Measurements from ENCODE around the gene PRKAG2.
"Not testable (repeated sequence)": the region's sequence is repeated elsewhere in the genome, so short reads cannot be mapped to it uniquely, and the experiment has no call there.

Gene PRKAG2

DNA sequence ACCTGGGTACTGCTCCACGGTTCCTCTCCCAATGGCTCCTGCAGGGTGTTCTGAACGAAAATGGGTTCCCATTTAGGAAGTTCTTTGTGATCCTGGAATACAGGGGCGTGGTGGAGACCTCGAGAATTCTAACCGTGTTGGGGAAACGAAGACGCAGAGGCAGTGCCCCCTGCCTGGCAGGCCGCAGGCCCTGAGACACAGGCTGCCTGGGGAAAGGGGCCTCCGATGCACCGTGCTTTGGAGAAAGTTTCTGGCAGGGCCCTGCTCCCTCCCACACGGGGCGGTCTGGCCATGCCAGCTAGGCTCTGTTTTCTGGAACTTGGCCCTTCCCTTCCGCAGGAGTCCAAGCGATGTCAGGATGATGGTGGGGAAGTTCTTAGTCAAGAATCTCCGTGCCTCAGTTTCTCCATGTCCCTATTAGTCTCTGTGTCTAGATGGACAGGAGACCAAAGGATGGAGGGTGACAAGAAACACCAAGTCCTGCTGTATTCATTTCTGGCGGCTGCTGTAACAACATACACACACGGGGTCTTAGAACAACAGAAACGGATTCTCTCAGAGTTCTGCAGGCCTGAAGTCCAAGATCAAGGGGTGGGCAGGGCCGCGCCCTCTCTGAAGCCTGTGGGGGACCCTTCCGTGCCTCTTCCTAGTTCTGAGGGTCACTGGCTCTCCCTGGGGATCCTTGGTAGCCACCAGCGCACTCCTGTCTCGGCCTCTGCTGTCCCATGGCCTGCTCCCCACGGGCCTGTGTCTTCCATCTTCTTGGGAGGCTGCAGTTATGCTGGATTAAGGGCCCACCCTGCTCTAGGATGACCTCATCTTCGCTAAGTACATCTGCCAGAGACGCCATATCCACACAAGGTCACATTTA lies 27.7 kb downstream of the PRKAG2 start:
- no peak for DNase-seq

DNA sequence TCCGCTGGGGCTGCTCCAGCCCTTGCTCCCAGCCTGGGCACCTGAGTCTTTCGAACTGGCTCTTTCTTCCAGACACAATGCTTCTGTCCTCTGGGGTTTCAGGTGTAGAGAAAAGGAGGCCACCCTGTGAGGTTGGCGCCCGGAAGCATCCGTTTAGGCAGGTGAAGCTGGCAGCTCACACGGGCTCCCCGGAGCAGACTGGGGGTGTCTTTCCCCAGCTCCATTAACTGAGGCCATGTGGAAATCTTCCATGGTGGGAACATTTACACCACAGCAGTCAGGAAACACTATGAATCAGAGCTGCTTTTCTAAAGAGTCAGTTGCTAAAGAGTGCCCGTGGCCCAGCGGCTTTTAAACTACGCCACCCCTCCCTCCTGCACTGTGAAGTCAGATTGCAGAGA lies 29.2 kb downstream of the PRKAG2 start:
- DNase-seq, result no peak

GRCh38 chr7:151847136-151847535 lies 29.8 kb downstream of the PRKAG2 start:
- no peak for DNase-seq

GRCh38 chr7:151845412-151846205 lies 31.3 kb downstream of the PRKAG2 start:
- DNase-seq, result no peak

DNA sequence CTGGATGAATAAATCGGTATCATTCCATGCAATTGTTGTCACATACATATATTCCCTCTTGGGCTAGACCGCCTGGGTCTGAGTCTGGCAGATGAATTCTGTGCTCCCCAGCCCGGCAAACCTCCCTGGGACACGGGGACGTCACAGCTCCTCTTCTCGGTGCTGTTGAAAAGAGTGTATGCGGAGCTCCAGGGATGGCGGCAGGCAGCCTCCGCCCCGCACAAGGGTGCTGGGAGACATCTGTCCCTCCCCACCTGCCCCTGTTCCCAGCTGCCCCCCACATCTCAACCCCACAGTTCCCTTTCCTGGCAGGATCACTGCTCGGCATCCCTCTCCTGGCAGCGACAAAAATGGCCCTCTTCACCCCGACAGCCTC lies 32.1 kb downstream of the PRKAG2 start:
- no peak for DNase-seq

- no peak for DNase-seq
These were observed 32.7 kb downstream of the PRKAG2 start for GRCh38 chr7:151844071-151844824.

DNA sequence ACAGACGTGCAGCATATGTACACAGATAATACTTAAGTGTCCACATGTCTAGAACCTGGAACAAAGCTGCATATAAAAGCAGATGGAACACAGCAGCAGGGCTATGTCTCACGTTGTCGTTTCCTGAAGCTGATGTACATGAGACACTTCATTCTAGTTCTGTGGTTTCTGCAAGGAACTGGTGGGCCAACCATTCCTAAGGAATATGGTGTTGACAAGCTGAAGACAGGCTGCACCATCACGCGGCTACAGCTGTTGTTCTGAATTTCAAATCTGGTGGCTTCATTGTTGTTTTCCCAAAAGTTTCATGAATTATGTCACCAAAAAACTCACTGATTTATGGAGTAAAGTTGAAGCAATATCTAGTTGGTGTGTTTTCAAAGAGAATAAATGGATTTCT lies 33.7 kb downstream of the PRKAG2 start:
- no peak for DNase-seq

GRCh38 chr7:151841395-151842051 lies 35.4 kb downstream of the PRKAG2 start:
- DNase-seq, result not testable (repeated sequence)

- no peak for DNase-seq
These were observed 36.6 kb downstream of the PRKAG2 start for GRCh38 chr7:151840088-151840910.

DNA sequence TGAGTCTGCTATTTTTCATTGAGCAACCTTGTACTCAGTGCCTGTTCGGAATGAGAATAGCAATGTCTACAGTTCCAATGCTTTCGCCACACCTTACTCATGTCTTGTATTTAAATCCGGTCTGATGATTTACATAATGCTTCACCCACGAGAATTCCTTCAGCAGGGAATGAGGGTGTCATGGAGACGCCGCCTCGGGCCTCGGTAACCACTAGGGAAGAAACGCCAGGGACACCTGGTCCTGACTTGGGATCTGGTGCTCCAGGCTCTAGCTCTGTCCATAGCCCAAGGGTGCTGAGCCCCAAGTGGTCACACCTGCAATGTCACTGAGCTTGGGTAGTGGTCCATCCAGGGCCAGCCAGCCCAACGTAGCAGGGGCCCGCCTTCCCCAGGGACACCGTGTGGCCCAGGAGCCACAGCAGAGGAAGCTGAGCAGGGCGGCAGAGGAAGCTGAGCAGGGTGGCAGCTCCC lies 37.4 kb downstream of the PRKAG2 start:
- DNase-seq, result peak; percentile 26 to 31

- peak; percentile 51 to 59 for DNase-seq
These were observed 38.0 kb downstream of the PRKAG2 start for GRCh38 chr7:151838861-151839381.

- no peak for DNase-seq
These were observed 38.8 kb downstream of the PRKAG2 start for GRCh38 chr7:151838072-151838471.

- DNase-seq, result no peak
These were observed 39.5 kb downstream of the PRKAG2 start for GRCh38 chr7:151837285-151838042.

- DNase-seq, result no peak
These were observed 40.0 kb downstream of the PRKAG2 start for GRCh38 chr7:151836927-151837205.

DNA sequence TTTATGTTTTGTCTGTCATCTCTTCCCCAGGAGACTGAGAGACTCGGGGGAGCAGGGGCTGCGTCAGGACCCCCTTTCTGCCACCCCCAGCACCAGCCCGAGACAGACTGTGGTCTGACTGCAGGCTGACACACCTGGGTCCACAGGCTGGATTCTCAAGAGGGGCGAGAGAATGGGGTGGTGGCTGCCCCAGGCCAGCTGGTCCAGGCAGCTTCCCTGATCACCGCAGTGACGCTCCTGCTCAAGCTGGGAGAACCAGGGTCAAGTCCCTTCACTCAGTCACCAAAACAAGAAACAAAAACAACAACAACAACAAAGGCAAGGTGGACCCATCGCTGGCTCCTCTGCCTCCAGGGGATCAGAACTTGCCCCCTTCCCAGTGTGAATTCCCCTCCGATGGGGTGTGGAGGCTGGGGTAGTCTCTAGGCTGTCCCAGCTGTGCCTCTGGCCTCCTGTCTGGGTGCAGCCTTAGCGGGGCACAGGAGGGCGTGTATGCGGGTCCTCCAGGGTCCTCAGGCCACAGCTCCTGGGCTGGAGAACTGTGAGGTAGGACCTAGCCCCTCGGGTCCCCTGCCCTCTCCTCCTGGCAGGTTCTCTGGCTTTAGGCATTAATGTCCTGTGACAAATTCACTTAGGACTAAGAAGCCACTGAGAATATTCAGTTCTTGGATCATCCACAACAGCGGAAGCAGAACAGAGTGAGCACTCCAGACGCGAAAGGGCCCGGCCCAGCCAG lies 40.6 kb downstream of the PRKAG2 start:
- DNase-seq, result no peak

GRCh38 chr7:151835636-151836035 lies 41.3 kb downstream of the PRKAG2 start:
- DNase-seq, result no peak

DNA sequence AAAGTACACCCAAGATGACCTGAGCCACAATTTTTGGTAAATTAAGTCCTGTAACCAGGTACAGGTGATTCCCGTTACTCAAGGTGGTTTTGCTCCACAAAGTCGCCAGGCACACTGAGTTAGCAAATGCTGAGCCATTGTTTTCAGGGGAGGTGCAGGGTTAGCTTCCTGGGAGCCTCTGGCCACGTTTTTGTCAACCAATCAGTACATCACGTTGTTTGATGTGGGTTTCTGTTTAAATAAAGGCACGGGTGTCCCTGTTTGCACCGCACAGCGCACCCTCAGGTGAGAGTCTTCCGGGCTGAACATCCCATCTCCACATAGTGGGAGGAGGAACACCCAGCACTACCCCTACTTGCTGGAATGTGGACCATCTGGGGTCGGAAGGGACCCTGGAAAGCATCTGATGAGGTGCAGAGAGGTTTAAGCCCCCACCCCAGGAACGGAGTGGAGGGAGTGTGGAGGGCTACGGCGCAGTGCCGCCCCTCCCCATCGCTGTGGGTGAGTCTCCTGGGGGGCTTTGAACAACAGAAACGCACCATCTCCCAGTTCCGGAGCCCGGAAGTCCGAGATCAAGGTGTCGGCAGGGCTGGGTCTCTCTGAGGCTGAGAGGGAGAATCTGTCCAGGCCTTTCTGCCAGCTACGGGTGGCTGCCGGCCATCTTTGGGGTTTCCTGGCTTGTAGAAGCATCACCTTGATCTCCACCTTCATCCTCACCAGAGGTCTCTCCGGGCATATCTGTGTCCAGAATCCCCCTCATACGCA lies 42.5 kb downstream of the PRKAG2 start:
- DNase-seq, result no peak

GRCh38 chr7:151833691-151834090 lies 43.2 kb downstream of the PRKAG2 start:
- no peak for DNase-seq

DNA sequence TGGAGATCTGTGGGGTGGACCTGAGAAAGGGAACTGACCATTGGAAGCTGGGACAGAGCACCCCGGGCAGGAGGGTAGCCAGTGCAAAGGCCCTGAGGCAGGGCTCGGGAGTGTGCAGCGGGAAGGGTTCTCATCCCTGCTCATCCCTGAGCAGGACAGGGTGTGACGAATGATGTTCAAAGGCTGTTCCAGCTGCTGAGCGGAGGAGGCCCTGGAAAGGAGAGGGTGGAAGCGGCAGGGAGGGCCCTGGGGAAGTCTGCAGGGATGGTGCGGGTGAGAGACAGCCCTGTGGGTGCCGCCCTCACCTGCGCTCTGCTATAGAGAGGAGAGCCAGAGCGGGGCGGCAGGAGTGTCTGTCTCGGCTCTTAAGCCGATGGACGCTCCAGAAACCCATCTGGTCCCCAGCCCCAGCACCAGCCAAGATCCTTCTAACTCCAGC lies 43.7 kb downstream of the PRKAG2 start:
- DNase-seq, result no peak

All from activated T-cell treated with anti-CD3 and anti-CD28 coated beads, Interleukin-2, amount 50 U/mL, for 48 hours (primary cell).